ENCODE data around the gene CD8A.

Gene CD8A

GRCh38 chr2:86808315-86809161 lies 17.8 kb upstream of the CD8A start:
- peak; percentile 28 for DNase-seq (ENCODE audit: low read depth)

DNA sequence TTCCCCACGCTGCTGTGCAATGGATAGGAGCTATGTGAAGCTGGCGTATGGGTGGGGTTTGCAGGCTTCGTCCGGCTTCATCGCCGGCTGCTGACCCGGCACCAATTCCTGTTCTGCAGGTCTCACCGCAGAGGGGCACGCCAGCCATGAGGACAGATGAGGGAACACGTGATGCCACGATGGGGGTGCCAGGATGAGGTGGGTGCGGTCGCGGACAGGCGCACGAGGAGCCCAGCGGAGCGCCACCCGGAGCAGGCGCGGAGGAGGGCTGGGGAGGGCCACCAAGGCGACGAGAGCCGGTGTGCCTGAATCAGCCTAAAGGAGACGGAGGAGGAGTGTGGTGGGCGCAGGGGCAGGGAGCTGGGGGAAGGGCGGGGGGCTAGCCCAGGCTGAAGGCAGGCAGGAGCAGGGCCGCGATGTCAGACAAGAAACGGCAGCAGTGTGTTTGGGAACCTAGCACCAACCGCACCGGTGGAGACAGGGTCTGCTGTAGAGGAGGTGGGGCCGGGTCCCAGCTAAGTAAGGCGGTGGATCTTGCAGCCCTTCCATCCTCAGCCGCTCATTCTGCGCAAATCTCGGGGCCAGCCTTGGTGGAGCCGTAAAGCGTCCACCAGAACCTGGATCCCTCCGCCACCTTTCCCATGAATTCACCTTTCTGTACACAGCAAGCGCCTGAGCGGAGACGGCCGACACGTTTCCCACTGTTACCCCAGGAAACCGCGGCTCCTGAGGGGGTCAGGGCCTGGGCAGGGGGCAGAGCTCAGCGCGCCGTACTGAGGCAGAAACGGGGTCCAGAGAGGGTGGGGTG lies 17.0 kb upstream of the CD8A start:
- DNase-seq (ENCODE audit: low read depth) = no peak

- no peak for DNase-seq (ENCODE audit: low read depth)
Observed at GRCh38 chr2:86807133-86807467, 16.4 kb upstream of the CD8A start.

GRCh38 chr2:86806059-86806857 lies 15.5 kb upstream of the CD8A start:
- DNase-seq (ENCODE audit: low read depth) = no peak

GRCh38 chr2:86800856-86801567 lies 10.3 kb upstream of the CD8A start:
- no peak for DNase-seq (ENCODE audit: low read depth)

GRCh38 chr2:86794861-86795260 lies 4.1 kb upstream of the CD8A start:
- DNase-seq (ENCODE audit: low read depth) = no peak

DNA sequence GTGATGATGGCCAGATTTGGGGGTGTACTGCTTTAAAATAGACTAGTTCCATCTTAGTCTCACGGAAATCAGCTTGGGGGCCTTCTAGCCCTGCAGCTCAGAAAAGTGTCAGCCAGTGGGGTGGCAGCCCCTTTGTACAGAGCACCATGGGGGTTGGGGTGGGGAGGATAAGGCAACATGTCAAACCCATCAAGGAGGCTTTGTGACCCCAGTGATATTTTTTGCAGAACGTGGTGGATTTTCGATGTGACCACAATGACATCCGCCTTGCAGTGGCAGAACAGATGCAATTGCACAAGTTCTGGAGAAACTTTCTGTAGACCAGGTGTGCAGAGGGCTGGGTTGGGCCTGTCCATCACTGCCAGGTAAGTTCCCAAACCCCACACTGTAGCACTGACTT lies 3.0 kb upstream of the CD8A start:
- no peak for DNase-seq (ENCODE audit: low read depth)

DNA sequence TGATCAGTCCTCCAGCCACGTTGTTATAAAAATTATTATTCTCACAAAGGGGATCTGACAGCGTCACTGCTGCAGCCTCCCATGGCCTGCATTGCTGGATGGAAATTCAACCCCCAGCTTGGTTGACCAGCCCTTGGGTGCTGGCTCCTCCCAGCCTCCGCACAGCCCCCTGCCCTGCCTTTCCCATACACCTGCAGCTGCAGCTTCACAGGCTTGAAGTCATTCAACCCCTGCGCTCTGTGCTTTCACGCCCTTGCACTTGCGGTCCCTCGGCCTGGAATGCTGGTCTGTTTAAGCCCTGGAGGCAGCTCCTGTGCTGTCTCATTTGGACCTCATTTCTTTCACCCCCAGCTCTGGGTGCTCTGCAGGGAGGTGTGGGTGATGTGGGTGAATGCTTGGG lies 860 bp upstream of the CD8A start:
- no peak for DNase-seq (ENCODE audit: low read depth)

DNA sequence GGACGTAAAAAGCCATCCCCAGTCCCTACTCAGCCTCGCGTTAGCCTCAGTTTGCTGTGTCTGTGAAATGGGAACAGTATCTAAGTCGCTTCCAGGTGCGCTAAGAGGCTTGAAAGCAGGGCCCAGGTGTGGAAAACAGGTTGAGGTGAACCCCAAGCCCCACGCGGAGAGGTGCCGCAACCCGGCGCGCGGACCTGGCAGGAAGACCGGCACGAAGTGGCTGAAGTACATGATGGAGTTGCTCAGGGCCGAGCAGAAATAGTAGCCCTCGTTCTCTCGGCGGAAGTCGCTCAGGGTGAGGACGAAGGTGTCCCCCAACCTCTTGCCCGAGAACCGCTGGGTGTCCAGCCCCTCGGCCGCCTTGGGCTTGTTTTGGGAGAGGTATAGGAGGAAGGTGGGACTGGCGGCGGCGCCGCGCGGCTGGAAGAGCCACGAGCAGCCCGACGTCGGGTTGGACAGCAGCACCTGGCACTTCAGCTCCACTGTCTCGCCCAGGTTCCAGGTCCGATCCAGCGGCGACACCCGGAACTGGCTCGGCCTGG lies 508 bp downstream of the CD8A start:
- no peak for DNase-seq (ENCODE audit: low read depth)

GRCh38 chr2:86789687-86790133 lies 1.0 kb downstream of the CD8A start:
- no peak for DNase-seq (ENCODE audit: low read depth)

DNA sequence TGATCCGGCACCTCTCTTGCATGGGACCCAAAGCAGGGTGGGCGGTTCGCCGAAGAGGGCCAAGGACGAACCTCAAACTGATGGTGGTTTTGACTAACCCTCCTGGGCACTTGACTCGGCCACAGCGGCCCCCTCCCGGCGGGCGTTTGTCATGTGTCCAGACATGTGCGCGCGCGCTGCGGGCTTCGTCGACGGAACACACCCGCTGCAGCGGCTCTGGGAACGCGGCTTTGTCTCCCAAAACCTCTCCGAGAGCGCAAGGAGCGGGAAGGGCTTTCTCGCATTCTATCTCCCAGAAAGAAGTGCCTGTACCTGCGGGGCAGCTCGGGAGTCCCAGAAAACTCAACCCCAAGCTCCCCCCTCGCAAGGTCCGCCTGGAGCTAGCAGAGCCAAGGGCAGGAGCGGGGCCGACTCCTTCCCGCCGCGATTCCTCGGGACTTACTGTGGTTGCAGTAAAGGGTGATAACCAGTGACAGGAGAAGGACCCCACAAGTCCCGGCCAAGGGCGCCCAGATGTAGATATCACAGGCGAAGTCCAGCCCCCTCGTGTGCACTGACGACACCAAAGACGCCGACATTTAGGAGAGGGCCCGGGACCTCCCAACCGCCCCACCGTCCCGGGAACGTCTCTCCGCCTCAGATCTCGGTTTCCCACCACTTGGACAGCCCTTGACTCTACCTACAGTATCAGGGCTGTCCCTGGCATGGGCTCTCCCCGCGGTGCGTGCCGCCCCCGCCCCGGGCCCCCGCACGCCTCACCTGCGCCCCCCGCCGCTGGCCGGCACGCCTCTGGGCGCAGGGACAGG lies 1.6 kb downstream of the CD8A start:
- no peak for DNase-seq (ENCODE audit: low read depth)

- DNase-seq (ENCODE audit: low read depth) = no peak
Observed at GRCh38 chr2:86788165-86788564, 2.5 kb downstream of the CD8A start.

- DNase-seq (ENCODE audit: low read depth) = no peak
Observed at GRCh38 chr2:86787736-86788135, 3.0 kb downstream of the CD8A start.

GRCh38 chr2:86786001-86786536 lies 4.6 kb downstream of the CD8A start:
- no peak for DNase-seq (ENCODE audit: low read depth)

GRCh38 chr2:86785456-86785855 lies 5.3 kb downstream of the CD8A start:
- DNase-seq (ENCODE audit: low read depth) = no peak

- no peak for DNase-seq (ENCODE audit: low read depth)
Observed at GRCh38 chr2:86783615-86784339, 6.9 kb downstream of the CD8A start.

- DNase-seq (ENCODE audit: low read depth) = no peak
Observed at GRCh38 chr2:86782748-86783147, 8.0 kb downstream of the CD8A start.

DNA sequence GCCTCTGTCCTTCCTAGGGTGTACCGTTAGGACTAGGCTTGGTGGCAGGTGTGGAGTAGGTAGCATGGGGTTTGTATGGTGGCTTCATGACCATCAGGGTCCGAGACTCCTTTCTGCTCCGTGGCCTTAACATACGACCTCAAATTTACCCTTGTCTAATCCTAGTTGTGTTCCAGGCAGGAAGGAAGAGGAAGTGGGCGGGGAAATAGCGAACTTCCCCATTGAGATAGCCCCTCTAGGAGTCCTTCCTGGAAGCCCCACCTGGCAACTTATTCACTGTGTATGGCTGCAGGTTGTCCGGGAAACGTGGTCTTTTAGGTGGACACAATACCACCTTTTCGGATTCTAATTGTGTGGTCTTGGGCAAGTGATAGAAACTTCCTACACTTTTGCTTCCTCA lies 9.3 kb downstream of the CD8A start:
- no peak for DNase-seq (ENCODE audit: low read depth)

- DNase-seq (ENCODE audit: low read depth) = no peak
Observed at GRCh38 chr2:86779971-86780370, 10.7 kb downstream of the CD8A start.

DNA sequence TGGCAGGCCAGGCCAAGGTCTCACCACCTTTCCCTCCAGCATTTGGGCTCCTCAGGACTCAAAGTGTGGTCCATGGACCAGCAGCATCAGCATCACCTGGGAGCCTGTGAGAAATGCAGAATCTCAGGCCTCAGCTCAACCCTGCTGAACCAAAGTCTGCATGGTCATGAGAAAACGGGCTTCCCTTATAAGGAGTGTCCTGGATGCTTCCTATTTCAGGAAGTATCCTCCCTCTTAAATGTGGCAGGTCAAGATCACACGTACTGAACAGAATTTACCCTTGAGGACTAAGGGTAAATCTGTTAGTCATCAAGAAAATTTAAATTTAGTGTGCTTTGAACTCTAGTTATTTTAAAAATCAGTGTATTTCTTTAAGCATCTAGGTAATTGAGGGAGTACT lies 11.8 kb downstream of the CD8A start:
- no peak for DNase-seq (ENCODE audit: low read depth)

Measured in non-pigmented ciliary epithelial cell (primary cell).